WTC11 (cell line): ENCODE results near the gene ITPKB. TPM values are rescaled to one million over a fixed set of nuclear protein-coding genes. Genes with fewer than 3 reads are reported as not detected.

Experiments used
- CBFB ChIP-seq: sonication (generic); formaldehyde crosslinking; IDR thresholded peaks from 2 replicates; pipeline ENCODE4 v1.8.1; 2022; ENCODE audit warnings: mild to moderate bottlenecking, low read depth, missing genetic modification reagents
- FOXJ3 ChIP-seq: sonication (generic); formaldehyde crosslinking; IDR thresholded peaks from 2 replicates; pipeline ENCODE4 v1.9.0; 2021; ENCODE audit warnings: missing genetic modification reagents, mild to moderate bottlenecking, borderline replicate concordance
- IRF2 ChIP-seq: sonication (generic); formaldehyde crosslinking; IDR thresholded peaks from 2 replicates; pipeline ENCODE4 v1.8.0; 2022; ENCODE audit warnings: low read depth, missing genetic modification reagents, borderline replicate concordance
- NFE2L1 ChIP-seq: sonication (generic); formaldehyde crosslinking; IDR thresholded peaks from 2 replicates; pipeline ENCODE4 v1.8.1; 2023; ENCODE audit warnings: missing genetic modification reagents
- NR1H2 ChIP-seq: sonication (generic); formaldehyde crosslinking; IDR thresholded peaks from 2 replicates; pipeline ENCODE4 v1.9.0; 2021; ENCODE audit warnings: mild to moderate bottlenecking, moderate library complexity, missing genetic modification reagents
- SOX15 ChIP-seq: fragments of 250-450 bp; sonication (Bioruptor Pico); IDR thresholded peaks from 2 replicates; pipeline ENCODE4 v1.9.0; 2021; ENCODE audit warnings: mild to moderate bottlenecking
- TP53 ChIP-seq: sonication (generic); formaldehyde crosslinking; IDR thresholded peaks from 2 replicates; pipeline ENCODE4 v1.8.1; 2023; ENCODE audit warnings: mild to moderate bottlenecking, missing genetic modification reagents
- ZNF138 ChIP-seq: sonication (generic); formaldehyde crosslinking; conservative IDR thresholded peaks from 2 replicates; pipeline ENCODE4 v1.8.1; 2022; ENCODE audit warnings: mild to moderate bottlenecking, moderate library complexity, missing genetic modification reagents
- total RNA-seq: library from RNA; stranded (reverse); gene quantifications from 3 replicates; pipeline ENCODE4 v1.2.3, GENCODE V29; 2021
- TF ChIP-seq, protein P1 (sequence below): sonication (generic); formaldehyde crosslinking; IDR thresholded peaks from 2 replicates; pipeline ENCODE4 v1.8.1; 2023; ENCODE audit warnings: mild to moderate bottlenecking, missing genetic modification reagents
- TF ChIP-seq, protein P2 (sequence below): sonication (generic); formaldehyde crosslinking; IDR thresholded peaks from 2 replicates; pipeline ENCODE4 v1.8.0; 2022; ENCODE audit warnings: mild to moderate bottlenecking, missing genetic modification reagents
- TF ChIP-seq, protein P3 (sequence below): sonication (generic); formaldehyde crosslinking; IDR thresholded peaks from 2 replicates; pipeline ENCODE4 v1.8.1; 2022; ENCODE audit warnings: mild to moderate bottlenecking, moderate library complexity, missing genetic modification reagents
- TF ChIP-seq, protein P4 (sequence below): sonication (generic); formaldehyde crosslinking; IDR thresholded peaks from 2 replicates; pipeline ENCODE4 v1.8.1; 2023; ENCODE audit warnings: mild to moderate bottlenecking, missing genetic modification reagents
- TF ChIP-seq, protein P5 (sequence below): sonication (generic); formaldehyde crosslinking; IDR thresholded peaks from 2 replicates; pipeline ENCODE4 v1.8.0; 2022; ENCODE audit warnings: mild to moderate bottlenecking, missing genetic modification reagents
- TF ChIP-seq, protein P6 (sequence below): sonication (generic); formaldehyde crosslinking; IDR thresholded peaks from 2 replicates; pipeline ENCODE4 v1.8.1; 2022; ENCODE audit warnings: low read depth, mild to moderate bottlenecking, moderate library complexity, missing genetic modification reagents, borderline replicate concordance
- TF ChIP-seq, protein P7 (sequence below): sonication (generic); formaldehyde crosslinking; IDR thresholded peaks from 2 replicates; pipeline ENCODE4 v1.8.1; 2022; ENCODE audit warnings: mild to moderate bottlenecking, missing genetic modification reagents, moderate library complexity, borderline replicate concordance

The ITPKB gene
- total RNA-seq, 1 experiment from 2014 or later: 15.6 TPM

DNA sequence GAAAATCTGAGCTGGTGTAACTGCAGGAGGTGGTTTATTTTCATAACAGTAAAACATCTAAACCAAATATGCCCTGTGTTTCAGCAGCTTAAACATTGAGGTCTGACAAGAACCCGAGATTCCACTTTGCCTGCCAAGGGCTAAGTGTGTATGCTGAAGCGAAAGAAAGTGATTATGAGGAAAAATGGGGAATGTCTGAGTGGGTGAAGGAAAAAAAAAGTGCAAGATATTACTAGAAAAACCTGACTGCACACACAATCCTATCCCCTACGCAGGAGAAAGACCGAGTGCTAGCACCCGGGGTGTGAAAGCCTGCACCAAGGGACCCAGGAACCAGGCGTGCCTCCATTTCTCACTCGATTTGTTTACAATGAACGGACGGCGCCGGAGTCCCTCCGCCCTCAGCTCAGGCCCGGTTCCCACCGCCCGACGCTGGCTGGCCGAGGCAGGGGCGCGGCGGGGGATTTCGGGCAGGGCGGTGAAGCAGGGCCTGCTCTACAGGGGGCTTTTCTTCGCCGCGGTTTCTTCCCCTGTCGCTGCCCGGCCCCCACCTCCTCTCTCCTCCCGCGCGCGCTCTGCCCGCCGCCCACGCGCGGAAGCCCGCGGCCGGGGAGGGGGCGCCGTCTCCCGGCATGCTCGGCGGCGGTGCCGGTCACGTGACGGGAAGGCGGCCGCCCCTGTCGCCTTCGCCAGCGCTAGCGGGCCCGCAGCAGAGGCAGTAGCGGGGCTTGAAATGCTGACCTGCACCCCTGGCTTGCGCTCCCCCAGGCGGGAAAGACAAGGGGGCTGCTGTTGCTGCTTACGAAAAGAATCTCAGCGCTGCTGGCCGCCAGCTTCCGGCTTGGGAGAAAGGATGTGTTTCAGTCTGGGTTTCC is 35.9 kb downstream of the ITPKB start (continued):
- TF ChIP-seq ZNF138 (CRISPR knock-in tag): peak; percentile 82; the same call in 1 of the 2 replicates
- TF ChIP-seq TP53 (CRISPR knock-in tag): peak; percentile 88
- TF ChIP-seq, protein P1, sequence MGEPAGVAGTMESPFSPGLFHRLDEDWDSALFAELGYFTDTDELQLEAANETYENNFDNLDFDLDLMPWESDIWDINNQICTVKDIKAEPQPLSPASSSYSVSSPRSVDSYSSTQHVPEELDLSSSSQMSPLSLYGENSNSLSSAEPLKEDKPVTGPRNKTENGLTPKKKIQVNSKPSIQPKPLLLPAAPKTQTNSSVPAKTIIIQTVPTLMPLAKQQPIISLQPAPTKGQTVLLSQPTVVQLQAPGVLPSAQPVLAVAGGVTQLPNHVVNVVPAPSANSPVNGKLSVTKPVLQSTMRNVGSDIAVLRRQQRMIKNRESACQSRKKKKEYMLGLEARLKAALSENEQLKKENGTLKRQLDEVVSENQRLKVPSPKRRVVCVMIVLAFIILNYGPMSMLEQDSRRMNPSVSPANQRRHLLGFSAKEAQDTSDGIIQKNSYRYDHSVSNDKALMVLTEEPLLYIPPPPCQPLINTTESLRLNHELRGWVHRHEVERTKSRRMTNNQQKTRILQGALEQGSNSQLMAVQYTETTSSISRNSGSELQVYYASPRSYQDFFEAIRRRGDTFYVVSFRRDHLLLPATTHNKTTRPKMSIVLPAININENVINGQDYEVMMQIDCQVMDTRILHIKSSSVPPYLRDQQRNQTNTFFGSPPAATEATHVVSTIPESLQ (CRISPR knock-in tag): no peak
- TF ChIP-seq, protein P2, sequence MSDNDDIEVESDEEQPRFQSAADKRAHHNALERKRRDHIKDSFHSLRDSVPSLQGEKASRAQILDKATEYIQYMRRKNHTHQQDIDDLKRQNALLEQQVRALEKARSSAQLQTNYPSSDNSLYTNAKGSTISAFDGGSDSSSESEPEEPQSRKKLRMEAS (CRISPR knock-in tag): peak; percentile 87; the same call in 1 of the 2 replicates
- TF ChIP-seq, protein P3, sequence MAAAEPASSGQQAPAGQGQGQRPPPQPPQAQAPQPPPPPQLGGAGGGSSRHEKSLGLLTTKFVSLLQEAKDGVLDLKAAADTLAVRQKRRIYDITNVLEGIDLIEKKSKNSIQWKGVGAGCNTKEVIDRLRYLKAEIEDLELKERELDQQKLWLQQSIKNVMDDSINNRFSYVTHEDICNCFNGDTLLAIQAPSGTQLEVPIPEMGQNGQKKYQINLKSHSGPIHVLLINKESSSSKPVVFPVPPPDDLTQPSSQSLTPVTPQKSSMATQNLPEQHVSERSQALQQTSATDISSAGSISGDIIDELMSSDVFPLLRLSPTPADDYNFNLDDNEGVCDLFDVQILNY: peak; percentile 87; the same call in 1 of the 2 replicates
- TF ChIP-seq NFE2L1: peak; percentile 88
- TF ChIP-seq, protein P4, sequence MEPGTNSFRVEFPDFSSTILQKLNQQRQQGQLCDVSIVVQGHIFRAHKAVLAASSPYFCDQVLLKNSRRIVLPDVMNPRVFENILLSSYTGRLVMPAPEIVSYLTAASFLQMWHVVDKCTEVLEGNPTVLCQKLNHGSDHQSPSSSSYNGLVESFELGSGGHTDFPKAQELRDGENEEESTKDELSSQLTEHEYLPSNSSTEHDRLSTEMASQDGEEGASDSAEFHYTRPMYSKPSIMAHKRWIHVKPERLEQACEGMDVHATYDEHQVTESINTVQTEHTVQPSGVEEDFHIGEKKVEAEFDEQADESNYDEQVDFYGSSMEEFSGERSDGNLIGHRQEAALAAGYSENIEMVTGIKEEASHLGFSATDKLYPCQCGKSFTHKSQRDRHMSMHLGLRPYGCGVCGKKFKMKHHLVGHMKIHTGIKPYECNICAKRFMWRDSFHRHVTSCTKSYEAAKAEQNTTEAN (CRISPR knock-in tag): peak; percentile 88
- 0 out of 2 replicates have a peak, but pooled peaks have one; percentile 31 for TF ChIP-seq IRF2 (CRISPR knock-in tag)
- TF ChIP-seq FOXJ3: no peak
- TF ChIP-seq, protein P5, sequence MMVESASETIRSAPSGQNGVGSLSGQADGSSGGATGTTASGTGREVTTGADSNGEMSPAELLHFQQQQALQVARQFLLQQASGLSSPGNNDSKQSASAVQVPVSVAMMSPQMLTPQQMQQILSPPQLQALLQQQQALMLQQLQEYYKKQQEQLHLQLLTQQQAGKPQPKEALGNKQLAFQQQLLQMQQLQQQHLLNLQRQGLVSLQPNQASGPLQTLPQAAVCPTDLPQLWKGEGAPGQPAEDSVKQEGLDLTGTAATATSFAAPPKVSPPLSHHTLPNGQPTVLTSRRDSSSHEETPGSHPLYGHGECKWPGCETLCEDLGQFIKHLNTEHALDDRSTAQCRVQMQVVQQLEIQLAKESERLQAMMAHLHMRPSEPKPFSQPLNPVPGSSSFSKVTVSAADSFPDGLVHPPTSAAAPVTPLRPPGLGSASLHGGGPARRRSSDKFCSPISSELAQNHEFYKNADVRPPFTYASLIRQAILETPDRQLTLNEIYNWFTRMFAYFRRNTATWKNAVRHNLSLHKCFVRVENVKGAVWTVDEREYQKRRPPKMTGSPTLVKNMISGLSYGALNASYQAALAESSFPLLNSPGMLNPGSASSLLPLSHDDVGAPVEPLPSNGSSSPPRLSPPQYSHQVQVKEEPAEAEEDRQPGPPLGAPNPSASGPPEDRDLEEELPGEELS (CRISPR knock-in tag): peak; percentile 94
- no peak for TF ChIP-seq SOX15
- TF ChIP-seq, protein P6, sequence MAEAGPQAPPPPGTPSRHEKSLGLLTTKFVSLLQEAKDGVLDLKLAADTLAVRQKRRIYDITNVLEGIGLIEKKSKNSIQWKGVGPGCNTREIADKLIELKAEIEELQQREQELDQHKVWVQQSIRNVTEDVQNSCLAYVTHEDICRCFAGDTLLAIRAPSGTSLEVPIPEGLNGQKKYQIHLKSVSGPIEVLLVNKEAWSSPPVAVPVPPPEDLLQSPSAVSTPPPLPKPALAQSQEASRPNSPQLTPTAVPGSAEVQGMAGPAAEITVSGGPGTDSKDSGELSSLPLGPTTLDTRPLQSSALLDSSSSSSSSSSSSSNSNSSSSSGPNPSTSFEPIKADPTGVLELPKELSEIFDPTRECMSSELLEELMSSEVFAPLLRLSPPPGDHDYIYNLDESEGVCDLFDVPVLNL (CRISPR knock-in tag): 0 out of 2 replicates have a peak, but pooled peaks have one; percentile 68
- TF ChIP-seq, protein P7, sequence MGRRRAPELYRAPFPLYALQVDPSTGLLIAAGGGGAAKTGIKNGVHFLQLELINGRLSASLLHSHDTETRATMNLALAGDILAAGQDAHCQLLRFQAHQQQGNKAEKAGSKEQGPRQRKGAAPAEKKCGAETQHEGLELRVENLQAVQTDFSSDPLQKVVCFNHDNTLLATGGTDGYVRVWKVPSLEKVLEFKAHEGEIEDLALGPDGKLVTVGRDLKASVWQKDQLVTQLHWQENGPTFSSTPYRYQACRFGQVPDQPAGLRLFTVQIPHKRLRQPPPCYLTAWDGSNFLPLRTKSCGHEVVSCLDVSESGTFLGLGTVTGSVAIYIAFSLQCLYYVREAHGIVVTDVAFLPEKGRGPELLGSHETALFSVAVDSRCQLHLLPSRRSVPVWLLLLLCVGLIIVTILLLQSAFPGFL (CRISPR knock-in tag): no peak
- TF ChIP-seq CBFB (CRISPR knock-in tag): 0 out of 2 replicates have a peak, but pooled peaks have one; percentile 81
- TF ChIP-seq NR1H2 (CRISPR knock-in tag): no peak
